ENCODE measurements around the gene F7. TPM values are rescaled to one million over a fixed set of nuclear protein-coding genes. Genes with fewer than 3 reads are reported as not detected.

F7 gene
- total and polyA plus RNA-seq, 10 donors, result 0.03 TPM; not detected in 9

GRCh38 chr13:113157929-113158747 lies 52.5 kb downstream of the F7 start, which contains the start of gene PROZ:
Gene PROZ (plus strand): TSS chr13:113158648. CDS start chr13:113158661, 13 bp downstream.
- DNase-seq, result no peak
- Histone ChIP-seq H3K36me3 (no peaks in the 10 kb centered on the region), H3K9me3 (peaks cover 0 to 15% (median 3%) of the 10 kb centered on the region in 8 donors), H3K4me3 (no peak within 1 kb of the TSS), H3K27me3 (replicated peaks in 1 of 7) (peaks cover 0 to 46% (median 10%) of the 10 kb centered on the region in 7 donors), H3K4me1 (peaks cover 0 to 29% (median 9%) of the 10 kb centered on the region in 6 donors), H3K27ac (no peak within 1 kb of the TSS)
- WGBS, 5 donors, result 70 to 78% (median 75%) methylated on average over 14 to 16 of the region's 16 CpGs
- TF ChIP-seq POLR2A (IDR thresholded peaks at IDR 0.05), result no peak
- TF ChIP-seq CTCF (IDR thresholded peaks at IDR 0.05 in 8 of 11, conservative IDR thresholded peaks at IDR 0.05 in 3 of 11), result no peak
- no peak for TF ChIP-seq POLR2AphosphoS5 (IDR thresholded peaks at IDR 0.05)
- intact Hi-C loops (cut with DNase I; ENCODE audit: low total_unique reads), result loop anchor here (10.0 kb wide), 1 partner anchor 47 kb away; the partner anchor contains the start of genes CUL4A and PCID2

GRCh38 chr13:113158946-113159345 lies 53.4 kb downstream of the F7 start:
- DNase-seq, result no peak
- intact Hi-C loops (cut with DNase I; ENCODE audit: low total_unique reads), result loop anchor here (10.0 kb wide), 1 partner anchor 46 kb away; the partner anchor contains the start of genes CUL4A and PCID2
- H3K27me3 ChIP-seq (replicated peaks in 1 of 7), result peaks cover 0 to 45% (median 11%) of the 10 kb centered on the region in 7 donors

DNA sequence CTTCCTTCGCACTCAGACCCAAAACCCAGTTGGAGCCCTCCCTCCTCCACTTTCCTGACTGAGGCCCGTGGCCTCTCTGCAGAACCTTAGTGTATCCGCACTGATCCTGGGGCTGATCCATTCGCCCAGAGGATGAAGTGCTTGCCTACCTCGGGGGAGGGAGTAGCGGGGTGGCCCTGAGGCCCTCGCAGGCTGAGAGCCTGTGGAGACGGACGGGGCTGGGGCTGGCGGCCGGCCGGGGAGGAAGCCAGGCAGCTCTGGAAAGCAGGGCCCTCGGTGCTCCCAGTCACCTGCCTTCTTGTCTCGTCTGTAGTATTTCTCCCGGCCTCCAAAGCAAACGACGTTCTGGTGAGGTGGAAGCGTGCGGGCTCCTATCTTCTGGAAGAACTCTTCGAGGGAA lies 54.1 kb downstream of the F7 start:
- H3K27me3 ChIP-seq (replicated peaks in 1 of 7), result peaks cover 0 to 45% (median 11%) of the 10 kb centered on the region in 7 donors
- TF ChIP-seq CTCF (IDR thresholded peaks at IDR 0.05 in 8 of 11, conservative IDR thresholded peaks at IDR 0.05 in 3 of 11), result no peak
- TF ChIP-seq POLR2A (IDR thresholded peaks at IDR 0.05), result no peak
- TF ChIP-seq POLR2AphosphoS5 (IDR thresholded peaks at IDR 0.05), result no peak
- H3K36me3 ChIP-seq, result no peaks in the 10 kb centered on the region
- H3K4me3 ChIP-seq, result no peak overlapping the region
- no peak for DNase-seq
- intact Hi-C loops (cut with DNase I; ENCODE audit: low total_unique reads), result loop anchor here (10.0 kb wide), 1 partner anchor 45 kb away; the partner anchor contains the start of genes CUL4A and PCID2
- no peak overlapping the region for H3K27ac ChIP-seq
- peaks cover 0 to 18% (median 4%) of the 10 kb centered on the region in 6 donors for H3K4me1 ChIP-seq
- H3K9me3 ChIP-seq, result peaks cover 0 to 15% (median 3%) of the 10 kb centered on the region in 8 donors
- WGBS, 5 donors, result 82 to 89% (median 87%) methylated on average over 20 of the region's 20 CpGs

More at GRCh38 chr13:113158946-113159345, 53.4 kb downstream of the F7 start:
- Histone ChIP-seq H3K27ac (no peak overlapping the region), H3K4me1 (peaks cover 0 to 23% (median 4%) of the 10 kb centered on the region in 6 donors), H3K9me3 (peaks cover 0 to 15% (median 3%) of the 10 kb centered on the region in 8 donors), H3K4me3 (no peak overlapping the region), H3K36me3 (no peaks in the 10 kb centered on the region)
- WGBS, 5 donors, result 71 to 84% (median 80%) methylated on average over 6 to 7 of the region's 7 CpGs
- no peak for TF ChIP-seq CTCF (IDR thresholded peaks at IDR 0.05 in 8 of 11, conservative IDR thresholded peaks at IDR 0.05 in 3 of 11)

- whole genome bisulfite sequencing, 5 donors, result 72 to 79% (median 78%) methylated on average over 11 to 12 of the region's 12 CpGs
- no peaks in the 10 kb centered on the region for H3K36me3 ChIP-seq
- no peak overlapping the region for H3K27ac ChIP-seq
- H3K9me3 ChIP-seq, result peaks cover 0 to 6% (median 2%) of the 10 kb centered on the region in 8 donors
- intact Hi-C loops (cut with DNase I; ENCODE audit: low total_unique reads), result no loop called here
- no peak for TF ChIP-seq POLR2AphosphoS5 (IDR thresholded peaks at IDR 0.05)
- TF ChIP-seq CTCF (IDR thresholded peaks at IDR 0.05 in 8 of 11, conservative IDR thresholded peaks at IDR 0.05 in 3 of 11), result no peak
- no peak overlapping the region for H3K4me3 ChIP-seq
- peaks cover 0 to 45% (median 11%) of the 10 kb centered on the region in 7 donors for H3K27me3 ChIP-seq (replicated peaks in 1 of 7)
- H3K4me1 ChIP-seq, result peaks cover 0 to 16% (median 4%) of the 10 kb centered on the region in 6 donors
- no peak for DNase-seq
These were observed 55.4 kb downstream of the F7 start for GRCh38 chr13:113160983-113161382.

All from spleen (tissue), 11 donors.